NB4 (cell line): ENCODE data around the gene HACD1.

Source experiments
- TF ChIP-seq, protein P1 (sequence below): IDR thresholded peaks from one replicate; pipeline ENCODE4 v1.5.1; 2012; ENCODE audit warnings: low read depth, low read length
- TF ChIP-seq, protein P2 (sequence below): IDR thresholded peaks from 2 replicates; pipeline ENCODE4 v1.6.1; 2011; ENCODE audit warnings: low read depth, low read length

DNA sequence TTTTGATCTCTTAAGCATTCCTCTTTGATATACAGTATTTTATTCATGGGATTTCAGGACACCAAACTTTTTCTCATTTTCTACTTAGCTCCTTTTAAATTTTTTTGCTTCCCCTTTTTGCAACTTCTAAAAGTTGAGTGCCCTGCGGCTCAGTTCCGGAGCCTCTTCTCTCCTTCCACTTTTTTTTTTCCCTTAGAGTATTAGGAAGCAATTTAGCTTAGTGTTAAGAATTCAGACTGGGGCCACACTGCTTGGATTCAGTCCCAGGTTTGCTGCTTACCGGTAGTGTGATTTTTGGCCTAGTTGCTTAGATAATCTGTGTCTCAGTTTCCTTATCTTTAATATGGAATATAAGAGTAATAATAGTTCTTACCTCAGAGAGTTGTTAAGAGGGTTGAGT lies 30.2 kb upstream of the HACD1 start:
- TF ChIP-seq, protein P1, sequence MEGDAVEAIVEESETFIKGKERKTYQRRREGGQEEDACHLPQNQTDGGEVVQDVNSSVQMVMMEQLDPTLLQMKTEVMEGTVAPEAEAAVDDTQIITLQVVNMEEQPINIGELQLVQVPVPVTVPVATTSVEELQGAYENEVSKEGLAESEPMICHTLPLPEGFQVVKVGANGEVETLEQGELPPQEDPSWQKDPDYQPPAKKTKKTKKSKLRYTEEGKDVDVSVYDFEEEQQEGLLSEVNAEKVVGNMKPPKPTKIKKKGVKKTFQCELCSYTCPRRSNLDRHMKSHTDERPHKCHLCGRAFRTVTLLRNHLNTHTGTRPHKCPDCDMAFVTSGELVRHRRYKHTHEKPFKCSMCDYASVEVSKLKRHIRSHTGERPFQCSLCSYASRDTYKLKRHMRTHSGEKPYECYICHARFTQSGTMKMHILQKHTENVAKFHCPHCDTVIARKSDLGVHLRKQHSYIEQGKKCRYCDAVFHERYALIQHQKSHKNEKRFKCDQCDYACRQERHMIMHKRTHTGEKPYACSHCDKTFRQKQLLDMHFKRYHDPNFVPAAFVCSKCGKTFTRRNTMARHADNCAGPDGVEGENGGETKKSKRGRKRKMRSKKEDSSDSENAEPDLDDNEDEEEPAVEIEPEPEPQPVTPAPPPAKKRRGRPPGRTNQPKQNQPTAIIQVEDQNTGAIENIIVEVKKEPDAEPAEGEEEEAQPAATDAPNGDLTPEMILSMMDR, result no peak
- TF ChIP-seq, protein P2, sequence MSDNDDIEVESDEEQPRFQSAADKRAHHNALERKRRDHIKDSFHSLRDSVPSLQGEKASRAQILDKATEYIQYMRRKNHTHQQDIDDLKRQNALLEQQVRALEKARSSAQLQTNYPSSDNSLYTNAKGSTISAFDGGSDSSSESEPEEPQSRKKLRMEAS, result no peak
